ENCODE measurements around the gene AQP9. TPM values are rescaled to one million over a fixed set of nuclear protein-coding genes. Genes with fewer than 3 reads are reported as not detected.
"Not testable (repeated sequence)": the region's sequence is repeated elsewhere in the genome, so short reads cannot be mapped to it uniquely, and the experiment has no call there.

Gene AQP9
- total RNA-seq (2014; rRNA removed; shearing (Covaris generic); ENCODE audit: low replicate concordance): not detected in 2 replicates

GRCh38 chr15:58138106-58138505, at the start of gene AQP9:
Gene AQP9 (plus strand): TSS chr15:58138381. CDS start chr15:58138566, 185 bp downstream.
- H3K36me3 ChIP-seq: no peaks in the 10 kb centered on the region
- no peak for DNase-seq
- peaks cover 2% of the 10 kb centered on the region; the same call in 1 of the 2 replicates for H3K27me3 ChIP-seq
- H3K9me3 ChIP-seq: no peaks in the 10 kb centered on the region
- H3K4me3 ChIP-seq: no peak within 1 kb of the TSS

GRCh38 chr15:58095415-58095814, 42.8 kb upstream of the AQP9 start:
- H3K36me3 ChIP-seq: no peaks in the 10 kb centered on the region
- no peak overlapping the region for H3K4me3 ChIP-seq
- no peak for DNase-seq
- no peaks in the 10 kb centered on the region; the same call in 1 of the 2 replicates for H3K9me3 ChIP-seq
- peaks cover 19% of the 10 kb centered on the region for H3K27me3 ChIP-seq

- Histone ChIP-seq H3K4me3 (no peak overlapping the region), H3K27me3 (peaks cover 30% of the 10 kb centered on the region), H3K9me3 (no peaks in the 10 kb centered on the region; the same call in 1 of the 2 replicates), H3K36me3 (no peaks in the 10 kb centered on the region)
- DNase-seq: no peak
These were observed 41.6 kb upstream of the AQP9 start for GRCh38 chr15:58096529-58097084.

GRCh38 chr15:58103482-58103881, 34.7 kb upstream of the AQP9 start:
- H3K36me3 ChIP-seq: no peaks in the 10 kb centered on the region
- H3K4me3 ChIP-seq: no peak overlapping the region
- H3K27me3 ChIP-seq: peaks cover 54% of the 10 kb centered on the region
- H3K9me3 ChIP-seq: no peaks in the 10 kb centered on the region
- DNase-seq: no peak

- H3K27me3 ChIP-seq: peaks cover 33% of the 10 kb centered on the region
- no peaks in the 10 kb centered on the region for H3K36me3 ChIP-seq
- DNase-seq: no peak
- no peak overlapping the region for H3K4me3 ChIP-seq
- no peaks in the 10 kb centered on the region for H3K9me3 ChIP-seq
These were observed 30.1 kb upstream of the AQP9 start for GRCh38 chr15:58108117-58108516.

GRCh38 chr15:58109419-58109818, 28.8 kb upstream of the AQP9 start:
- DNase-seq: no peak
- Histone ChIP-seq H3K9me3 (no peaks in the 10 kb centered on the region), H3K36me3 (no peaks in the 10 kb centered on the region)

GRCh38 chr15:58110999-58111717, 27.0 kb upstream of the AQP9 start:
- H3K36me3 ChIP-seq: no peaks in the 10 kb centered on the region

More at GRCh38 chr15:58109419-58109818, 28.8 kb upstream of the AQP9 start:
- peaks cover 29% of the 10 kb centered on the region for H3K27me3 ChIP-seq
- no peak overlapping the region for H3K4me3 ChIP-seq

GRCh38 chr15:58111718-58112104, 26.5 kb upstream of the AQP9 start:
- DNase-seq: no peak
- Histone ChIP-seq H3K27me3 (peaks cover 20% of the 10 kb centered on the region), H3K9me3 (no peaks in the 10 kb centered on the region), H3K36me3 (no peaks in the 10 kb centered on the region), H3K4me3 (no peak overlapping the region)

More at GRCh38 chr15:58110999-58111717, 27.0 kb upstream of the AQP9 start:
- Histone ChIP-seq H3K27me3 (peaks cover 20% of the 10 kb centered on the region), H3K4me3 (no peak overlapping the region), H3K9me3 (no peaks in the 10 kb centered on the region)
- DNase-seq: no peak

- not testable (repeated sequence) for H3K9me3 ChIP-seq, DNase-seq, H3K4me3 ChIP-seq, H3K36me3 ChIP-seq
- H3K27me3 ChIP-seq: peaks cover 17% of the 10 kb centered on the region
These were observed 24.8 kb upstream of the AQP9 start for GRCh38 chr15:58113358-58113757.

- Histone ChIP-seq H3K36me3 (no peaks in the 10 kb centered on the region), H3K9me3 (no peaks in the 10 kb centered on the region; the same call in 1 of the 2 replicates), H3K27me3 (peaks cover 12% of the 10 kb centered on the region), H3K4me3 (no peak overlapping the region)
- no peak for DNase-seq
These were observed 23.8 kb upstream of the AQP9 start for GRCh38 chr15:58114388-58114787.

- no peaks in the 10 kb centered on the region for H3K36me3 ChIP-seq
- H3K9me3 ChIP-seq: no peaks in the 10 kb centered on the region; the same call in 1 of the 2 replicates
- no peak overlapping the region for H3K4me3 ChIP-seq
- DNase-seq: no peak
- peaks cover 8% of the 10 kb centered on the region for H3K27me3 ChIP-seq
These were observed 23.4 kb upstream of the AQP9 start for GRCh38 chr15:58114812-58115211.

GRCh38 chr15:58115692-58116091, 22.5 kb upstream of the AQP9 start:
- no peaks in the 10 kb centered on the region for H3K36me3 ChIP-seq
- no peak overlapping the region for H3K4me3 ChIP-seq
- peaks cover 5% of the 10 kb centered on the region for H3K27me3 ChIP-seq
- no peaks in the 10 kb centered on the region; the same call in 1 of the 2 replicates for H3K9me3 ChIP-seq
- DNase-seq: no peak

- Histone ChIP-seq H3K4me3 (no peak overlapping the region), H3K27me3 (peaks cover 5% of the 10 kb centered on the region; the same call in 1 of the 2 replicates), H3K9me3 (no peaks in the 10 kb centered on the region; the same call in 1 of the 2 replicates), H3K36me3 (no peaks in the 10 kb centered on the region)
- no peak for DNase-seq
These were observed 20.6 kb upstream of the AQP9 start for GRCh38 chr15:58117619-58118018.

GRCh38 chr15:58118272-58118671, 19.9 kb upstream of the AQP9 start:
- peaks cover 5% of the 10 kb centered on the region; the same call in 1 of the 2 replicates for H3K27me3 ChIP-seq
- no peaks in the 10 kb centered on the region; the same call in 1 of the 2 replicates for H3K9me3 ChIP-seq

GRCh38 chr15:58119016-58119415, 19.2 kb upstream of the AQP9 start:
- H3K9me3 ChIP-seq: no peaks in the 10 kb centered on the region; the same call in 1 of the 2 replicates
- no peaks in the 10 kb centered on the region for H3K36me3 ChIP-seq
- no peak for DNase-seq
- H3K4me3 ChIP-seq: no peak overlapping the region
- peaks cover 5% of the 10 kb centered on the region; the same call in 1 of the 2 replicates for H3K27me3 ChIP-seq

More at GRCh38 chr15:58118272-58118671, 19.9 kb upstream of the AQP9 start:
- no peak overlapping the region for H3K4me3 ChIP-seq
- DNase-seq: no peak
- no peaks in the 10 kb centered on the region for H3K36me3 ChIP-seq

GRCh38 chr15:58124585-58124984, 13.6 kb upstream of the AQP9 start:
- Histone ChIP-seq H3K4me3 (no peak overlapping the region), H3K36me3 (no peaks in the 10 kb centered on the region), H3K27me3 (no peaks in the 10 kb centered on the region), H3K9me3 (peaks cover 4% of the 10 kb centered on the region; the same call in 1 of the 2 replicates)
- no peak for DNase-seq

- Histone ChIP-seq H3K9me3 (peaks cover 4% of the 10 kb centered on the region; the same call in 1 of the 2 replicates), H3K4me3 (no peak overlapping the region), H3K36me3 (no peaks in the 10 kb centered on the region), H3K27me3 (no peaks in the 10 kb centered on the region)
- no peak for DNase-seq
These were observed 12.8 kb upstream of the AQP9 start for GRCh38 chr15:58125333-58125732.
